Astrocyte of the spinal cord (primary cell): ENCODE results near the gene SLC8A1.
A peak's percentile ranks its signal among the peaks of the same experiment; 100 is the strongest.

Source experiments
- DNase-seq: peaks from one replicate; pipeline ENCODE4 v3.0.0; 2011; ENCODE audit warnings: low read depth, low spot score
- H3K4me3 ChIP-seq: 2 replicates; pipeline ENCODE4 v1.5.1; 2011; ENCODE audit warnings: low read depth, mild to moderate bottlenecking, low read length, moderate library complexity
- in situ Hi-C: cut with HindIII; loops from 2 replicates; pipeline ENCODE4 v1.10.0; 2017; ENCODE audit warnings: low sequenced_read_pairs
- TF ChIP-seq, protein P1 (sequence below): IDR thresholded peaks from 2 replicates; pipeline ENCODE4 v1.5.1; 2012; ENCODE audit warnings: low read depth, mild to moderate bottlenecking, low read length, inconsistent platforms

SLC8A1 gene

GRCh38 chr2:40386177-40386576, 65.7 kb downstream of the SLC8A1 start:
- TF ChIP-seq, protein P1, sequence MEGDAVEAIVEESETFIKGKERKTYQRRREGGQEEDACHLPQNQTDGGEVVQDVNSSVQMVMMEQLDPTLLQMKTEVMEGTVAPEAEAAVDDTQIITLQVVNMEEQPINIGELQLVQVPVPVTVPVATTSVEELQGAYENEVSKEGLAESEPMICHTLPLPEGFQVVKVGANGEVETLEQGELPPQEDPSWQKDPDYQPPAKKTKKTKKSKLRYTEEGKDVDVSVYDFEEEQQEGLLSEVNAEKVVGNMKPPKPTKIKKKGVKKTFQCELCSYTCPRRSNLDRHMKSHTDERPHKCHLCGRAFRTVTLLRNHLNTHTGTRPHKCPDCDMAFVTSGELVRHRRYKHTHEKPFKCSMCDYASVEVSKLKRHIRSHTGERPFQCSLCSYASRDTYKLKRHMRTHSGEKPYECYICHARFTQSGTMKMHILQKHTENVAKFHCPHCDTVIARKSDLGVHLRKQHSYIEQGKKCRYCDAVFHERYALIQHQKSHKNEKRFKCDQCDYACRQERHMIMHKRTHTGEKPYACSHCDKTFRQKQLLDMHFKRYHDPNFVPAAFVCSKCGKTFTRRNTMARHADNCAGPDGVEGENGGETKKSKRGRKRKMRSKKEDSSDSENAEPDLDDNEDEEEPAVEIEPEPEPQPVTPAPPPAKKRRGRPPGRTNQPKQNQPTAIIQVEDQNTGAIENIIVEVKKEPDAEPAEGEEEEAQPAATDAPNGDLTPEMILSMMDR, result no peak
- in situ Hi-C loops, result no loop called here
- H3K4me3 ChIP-seq, result no peak overlapping the region
- DNase-seq, result peak; percentile 20

DNA sequence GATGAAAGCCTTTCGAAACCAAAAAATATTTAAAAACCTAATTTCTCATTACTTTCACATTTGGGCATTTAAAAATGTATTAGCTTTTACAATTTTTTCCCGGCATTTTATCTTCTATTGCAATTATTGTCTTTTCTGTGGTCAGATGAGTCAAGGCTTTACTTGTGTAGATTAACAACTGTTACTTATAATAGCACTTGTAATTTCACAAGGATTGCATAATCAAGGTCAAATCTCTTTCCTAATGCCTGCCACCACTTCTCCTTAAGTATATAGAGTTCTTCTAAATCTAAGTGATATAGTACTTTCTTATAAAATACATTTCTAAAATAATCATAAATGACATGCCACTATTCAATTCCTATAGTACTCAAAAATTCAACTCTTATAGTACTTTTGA, 67.2 kb downstream of the SLC8A1 start:
- in situ Hi-C loops, result no loop called here

GRCh38 chr2:40384233-40384632, 67.7 kb downstream of the SLC8A1 start:
- H3K4me3 ChIP-seq, result no peak overlapping the region
- DNase-seq, result no peak
- TF ChIP-seq, protein P1, result no peak
- in situ Hi-C loops, result no loop called here

More for the DNA sequence above, 67.2 kb downstream of the SLC8A1 start:
- H3K4me3 ChIP-seq, result no peak overlapping the region
- TF ChIP-seq, protein P1, result no peak
- peak; percentile 77 for DNase-seq

DNA sequence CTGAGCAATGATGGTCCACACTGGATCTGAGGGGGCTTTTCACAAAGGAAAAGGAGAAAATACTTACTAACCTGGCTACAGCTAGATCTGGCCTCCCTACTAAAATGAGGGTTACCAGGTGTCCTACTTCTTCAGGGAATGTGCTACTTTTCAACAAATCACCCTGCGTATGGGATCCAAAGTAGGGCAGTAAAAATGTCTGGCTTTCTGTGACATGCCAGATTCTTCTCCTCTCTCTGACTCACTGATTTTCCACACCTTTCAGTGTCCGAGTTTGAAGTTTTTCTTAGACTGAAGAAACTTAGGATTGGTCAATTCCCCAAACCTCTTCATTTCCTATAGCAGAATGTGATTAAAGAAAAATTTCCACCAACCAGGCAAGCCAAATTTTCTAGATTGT, 71.2 kb downstream of the SLC8A1 start:
- no peak for DNase-seq

DNA sequence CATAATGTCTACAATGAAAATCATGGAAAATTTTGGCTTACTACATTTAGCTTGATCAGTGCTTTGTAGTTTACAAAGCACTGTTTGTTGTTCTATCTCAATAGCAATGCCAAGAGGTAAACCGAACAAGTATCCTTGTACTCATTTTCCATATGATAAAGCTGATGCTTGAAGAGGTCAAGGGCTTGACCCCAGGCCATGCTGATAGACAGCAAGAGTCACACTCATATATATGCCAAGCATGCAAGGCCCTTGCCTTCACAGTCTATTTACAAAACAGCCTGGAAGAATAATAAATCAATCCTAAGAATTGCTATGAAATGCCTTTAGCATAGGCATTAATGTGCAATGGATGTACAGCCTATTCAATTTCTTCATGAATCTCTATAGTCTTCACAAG, 71.8 kb downstream of the SLC8A1 start:
- no peak overlapping the region for H3K4me3 ChIP-seq
- DNase-seq, result no peak
- in situ Hi-C loops, result no loop called here
- TF ChIP-seq, protein P1, result no peak

More for the DNA sequence above, 71.2 kb downstream of the SLC8A1 start:
- TF ChIP-seq, protein P1, result no peak
- no peak overlapping the region for H3K4me3 ChIP-seq
- in situ Hi-C loops, result no loop called here

- TF ChIP-seq, protein P1, result no peak
- no peak overlapping the region for H3K4me3 ChIP-seq
- in situ Hi-C loops, result no loop called here
- DNase-seq, result no peak
These were observed 77.2 kb downstream of the SLC8A1 start for GRCh38 chr2:40374543-40375240.
